Colon (tissue), 2 donors: ENCODE results near the gene ZBTB44.

ENCODE experiments used
- FAIRE-seq: peaks from 2 replicates; lab custom pipeline; 2012; peaks lifted over from hg19 to GRCh38; lab: Jason Lieb, UNC
- donor health status: control.
- donor health status: control.

Gene ZBTB44

GRCh38 chr11:130215531-130216220, 99.0 kb downstream of the ZBTB44 start:
- FAIRE-seq = no peak

GRCh38 chr11:130214861-130215530, 99.7 kb downstream of the ZBTB44 start:
- no peak for FAIRE-seq

- FAIRE-seq = no peak
Observed at GRCh38 chr11:130213979-130214281, 100.8 kb downstream of the ZBTB44 start.

GRCh38 chr11:130213143-130213978, 101.4 kb downstream of the ZBTB44 start:
- FAIRE-seq = no peak

GRCh38 chr11:130212431-130212961, 102.2 kb downstream of the ZBTB44 start:
- no peak for FAIRE-seq

GRCh38 chr11:130211781-130212401, 102.8 kb downstream of the ZBTB44 start:
- FAIRE-seq = no peak

- no peak for FAIRE-seq
Observed at GRCh38 chr11:130211144-130211543, 103.6 kb downstream of the ZBTB44 start.

GRCh38 chr11:130209954-130210854, 104.5 kb downstream of the ZBTB44 start:
- no peak for FAIRE-seq

- FAIRE-seq = no peak
Observed at GRCh38 chr11:130209128-130209932, 105.4 kb downstream of the ZBTB44 start.

- FAIRE-seq = no peak
Observed at GRCh38 chr11:130208241-130209127, 106.2 kb downstream of the ZBTB44 start.

GRCh38 chr11:130206141-130206540, 108.6 kb downstream of the ZBTB44 start:
- no peak for FAIRE-seq

GRCh38 chr11:130204703-130205095, 110.0 kb downstream of the ZBTB44 start:
- no peak for FAIRE-seq

GRCh38 chr11:130203766-130204702, 110.7 kb downstream of the ZBTB44 start:
- FAIRE-seq = no peak

- FAIRE-seq = no peak
Observed at GRCh38 chr11:130202818-130203689, 111.7 kb downstream of the ZBTB44 start.

GRCh38 chr11:130202009-130202817, 112.5 kb downstream of the ZBTB44 start:
- FAIRE-seq = no peak

- no peak for FAIRE-seq
Observed at GRCh38 chr11:130201026-130201425, 113.7 kb downstream of the ZBTB44 start.
